Mammary epithelial cell (primary cell): ENCODE results near the gene HLA-G.

Experiments
- EZH2 ChIP-seq: IDR thresholded peaks from 2 replicates; pipeline ENCODE4 v1.6.1; 2012; ENCODE audit warnings: low read length, inconsistent platforms, borderline replicate concordance
- TF ChIP-seq, protein P1 (sequence below), 2 donors: IDR thresholded peaks in 1 of 2; conservative IDR thresholded peaks in 1 of 2; 2 replicates each; pipeline ENCODE4 v1.5.1; 2011 to 2012; ENCODE audit warnings: inconsistent platforms in 2 of 2, low read length in 2 of 2, mild to moderate bottlenecking in 2 of 2, control low read depth in 1 of 2, low read depth in 1 of 2; ENCODE audit not compliant: insufficient read depth in 1 of 2; ENCODE audit errors: extremely low read depth in 1 of 2

DNA sequence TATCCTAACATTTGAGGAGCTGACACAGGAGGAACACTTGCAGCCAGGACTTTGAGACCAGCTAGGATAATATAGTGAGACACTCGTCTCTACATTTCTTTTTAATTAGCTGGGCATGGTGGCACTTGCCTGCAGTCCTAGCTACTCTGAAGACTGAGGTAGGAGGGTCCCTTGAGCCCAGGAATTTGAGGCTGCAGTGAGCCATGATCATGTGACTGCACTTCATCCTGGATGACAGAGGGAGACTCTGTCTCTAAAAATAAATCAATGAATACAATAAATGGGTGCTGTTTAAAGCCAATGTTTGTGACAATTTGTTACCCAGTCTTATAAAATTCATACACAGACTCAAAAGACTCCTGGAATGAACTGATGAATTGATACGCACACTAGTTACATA is 1.8 kb upstream of the HLA-G start:
- TF ChIP-seq, protein P1, sequence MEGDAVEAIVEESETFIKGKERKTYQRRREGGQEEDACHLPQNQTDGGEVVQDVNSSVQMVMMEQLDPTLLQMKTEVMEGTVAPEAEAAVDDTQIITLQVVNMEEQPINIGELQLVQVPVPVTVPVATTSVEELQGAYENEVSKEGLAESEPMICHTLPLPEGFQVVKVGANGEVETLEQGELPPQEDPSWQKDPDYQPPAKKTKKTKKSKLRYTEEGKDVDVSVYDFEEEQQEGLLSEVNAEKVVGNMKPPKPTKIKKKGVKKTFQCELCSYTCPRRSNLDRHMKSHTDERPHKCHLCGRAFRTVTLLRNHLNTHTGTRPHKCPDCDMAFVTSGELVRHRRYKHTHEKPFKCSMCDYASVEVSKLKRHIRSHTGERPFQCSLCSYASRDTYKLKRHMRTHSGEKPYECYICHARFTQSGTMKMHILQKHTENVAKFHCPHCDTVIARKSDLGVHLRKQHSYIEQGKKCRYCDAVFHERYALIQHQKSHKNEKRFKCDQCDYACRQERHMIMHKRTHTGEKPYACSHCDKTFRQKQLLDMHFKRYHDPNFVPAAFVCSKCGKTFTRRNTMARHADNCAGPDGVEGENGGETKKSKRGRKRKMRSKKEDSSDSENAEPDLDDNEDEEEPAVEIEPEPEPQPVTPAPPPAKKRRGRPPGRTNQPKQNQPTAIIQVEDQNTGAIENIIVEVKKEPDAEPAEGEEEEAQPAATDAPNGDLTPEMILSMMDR (conservative IDR thresholded peaks at IDR 0.05 in 1 of 2, IDR thresholded peaks at IDR 0.05 in 1 of 2; ENCODE audit: extremely low read depth in 1 of 2, insufficient read depth in 1 of 2, low read depth in 1 of 2, low read length in 2 of 2), result no peak
- no peak for TF ChIP-seq EZH2
